IPS-18a (cell line): ENCODE results near the gene MT1G.
A peak's percentile ranks its signal among the peaks of the same experiment; 100 is the strongest.
"Not testable (repeated sequence)": the region's sequence is repeated elsewhere in the genome, so short reads cannot be mapped to it uniquely, and the experiment has no call there.

Experiments
- H3K27ac ChIP-seq: one replicate; pipeline ENCODE4 v1.5.1; 2013; ENCODE audit warnings: low read length
- H3K27me3 ChIP-seq: one replicate; pipeline ENCODE4 v1.6.1; 2013; ENCODE audit warnings: mild to moderate bottlenecking, low read length; ENCODE audit not compliant: control insufficient read depth, insufficient read depth
- H3K36me3 ChIP-seq: one replicate; pipeline ENCODE4 v1.6.1; 2013; ENCODE audit warnings: low read depth, low read length; ENCODE audit not compliant: control insufficient read depth
- H3K4me1 ChIP-seq: one replicate; pipeline ENCODE4 v1.6.1; 2013; ENCODE audit warnings: low read depth, low read length; ENCODE audit not compliant: control insufficient read depth
- H3K4me3 ChIP-seq: one replicate; pipeline ENCODE4 v1.5.1; 2013; ENCODE audit warnings: low read length
- H3K9ac ChIP-seq: one replicate; pipeline ENCODE4 v1.6.1; 2013; ENCODE audit warnings: mild to moderate bottlenecking, low read length, moderate library complexity
- H3K9me3 ChIP-seq: one replicate; pipeline ENCODE4 v1.6.1; 2013; ENCODE audit warnings: low read depth, low read length; ENCODE audit not compliant: control insufficient read depth

Gene MT1G

GRCh38 chr16:56667581-56668571 lies at the start of gene MT1G:
Gene MT1G, minus strand, starts transcription at chr16:56668065. Its CDS starts 72 bp downstream, at chr16:56667993.
- no peak within 1 kb of the TSS for H3K9ac ChIP-seq

GRCh38 chr16:56717532-56717931 lies 49.7 kb upstream of the MT1G start:
- H3K4me1 ChIP-seq, H3K9me3 ChIP-seq, H3K27ac ChIP-seq, H3K4me3 ChIP-seq, H3K36me3 ChIP-seq, H3K27me3 ChIP-seq, H3K9ac ChIP-seq: not testable (repeated sequence)

More at GRCh38 chr16:56667581-56668571, at the start of gene MT1G:
- Histone ChIP-seq H3K36me3 (no peaks in the 10 kb centered on the region), H3K4me3 (peak within 1 kb of the TSS; percentile 48), H3K9me3 (no peaks in the 10 kb centered on the region), H3K27ac (no peak within 1 kb of the TSS), H3K27me3 (peaks cover 92% of the 10 kb centered on the region), H3K4me1 (no peaks in the 10 kb centered on the region)

DNA sequence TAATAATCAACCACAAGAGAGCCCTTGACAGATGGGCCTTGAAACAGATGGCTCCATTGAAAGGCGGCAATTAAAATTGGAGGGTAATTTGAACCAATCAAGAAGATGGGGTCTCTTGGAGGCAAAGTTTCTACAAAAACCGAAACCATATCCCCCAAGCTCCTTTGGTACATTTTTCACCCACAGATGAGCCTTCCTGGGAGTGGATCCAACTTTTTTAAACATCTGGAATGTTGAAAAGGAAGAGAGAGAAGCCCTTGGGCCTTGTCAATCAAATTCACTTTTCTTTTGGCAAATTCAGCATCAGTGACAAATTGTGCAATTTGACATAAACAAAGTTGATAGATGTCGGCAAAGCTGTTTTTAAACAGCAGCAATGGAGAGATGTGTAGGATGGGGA lies 48.9 kb upstream of the MT1G start:
- peaks cover 7% of the 10 kb centered on the region for H3K27me3 ChIP-seq
- no peak overlapping the region for H3K27ac ChIP-seq
- H3K9me3 ChIP-seq, result no peaks in the 10 kb centered on the region
- H3K4me3 ChIP-seq, result no peak overlapping the region
- H3K36me3 ChIP-seq, result no peaks in the 10 kb centered on the region
- no peak overlapping the region for H3K9ac ChIP-seq
- H3K4me1 ChIP-seq, result no peaks in the 10 kb centered on the region

DNA sequence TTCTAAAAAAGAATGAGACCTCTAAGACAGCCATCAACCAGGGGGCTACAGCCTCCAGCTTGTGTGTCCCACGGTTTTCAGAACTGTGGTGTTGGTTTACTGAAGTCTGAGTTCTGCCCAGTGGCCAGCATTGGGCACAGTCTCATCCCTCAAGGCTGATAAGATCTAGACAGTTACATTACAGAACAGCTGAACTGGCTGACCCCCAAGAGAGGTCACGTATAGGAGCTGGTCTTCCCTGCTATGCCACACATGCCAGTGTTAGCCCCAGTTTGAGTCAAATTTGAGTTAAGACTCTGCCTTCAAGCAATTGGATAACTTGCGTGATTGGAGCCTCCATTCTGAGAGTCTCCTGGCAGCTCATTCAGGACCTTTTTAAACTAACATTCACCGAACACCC lies 47.3 kb upstream of the MT1G start:
- Histone ChIP-seq H3K9ac (no peak overlapping the region), H3K9me3 (no peaks in the 10 kb centered on the region), H3K27ac (no peak overlapping the region), H3K36me3 (no peaks in the 10 kb centered on the region), H3K27me3 (peaks cover 7% of the 10 kb centered on the region), H3K4me3 (no peak overlapping the region), H3K4me1 (no peaks in the 10 kb centered on the region)

GRCh38 chr16:56713794-56714193 lies 45.9 kb upstream of the MT1G start:
- Histone ChIP-seq H3K4me3 (no peak overlapping the region), H3K9me3 (no peaks in the 10 kb centered on the region), H3K36me3 (no peaks in the 10 kb centered on the region), H3K27me3 (peaks cover 7% of the 10 kb centered on the region), H3K27ac (no peak overlapping the region), H3K4me1 (no peaks in the 10 kb centered on the region), H3K9ac (no peak overlapping the region)

- Histone ChIP-seq H3K9ac (no peak overlapping the region), H3K36me3 (no peaks in the 10 kb centered on the region), H3K27me3 (peaks cover 7% of the 10 kb centered on the region), H3K4me3 (no peak overlapping the region), H3K9me3 (no peaks in the 10 kb centered on the region), H3K27ac (no peak overlapping the region), H3K4me1 (no peaks in the 10 kb centered on the region)
These were observed 44.0 kb upstream of the MT1G start for GRCh38 chr16:56711862-56712261.

DNA sequence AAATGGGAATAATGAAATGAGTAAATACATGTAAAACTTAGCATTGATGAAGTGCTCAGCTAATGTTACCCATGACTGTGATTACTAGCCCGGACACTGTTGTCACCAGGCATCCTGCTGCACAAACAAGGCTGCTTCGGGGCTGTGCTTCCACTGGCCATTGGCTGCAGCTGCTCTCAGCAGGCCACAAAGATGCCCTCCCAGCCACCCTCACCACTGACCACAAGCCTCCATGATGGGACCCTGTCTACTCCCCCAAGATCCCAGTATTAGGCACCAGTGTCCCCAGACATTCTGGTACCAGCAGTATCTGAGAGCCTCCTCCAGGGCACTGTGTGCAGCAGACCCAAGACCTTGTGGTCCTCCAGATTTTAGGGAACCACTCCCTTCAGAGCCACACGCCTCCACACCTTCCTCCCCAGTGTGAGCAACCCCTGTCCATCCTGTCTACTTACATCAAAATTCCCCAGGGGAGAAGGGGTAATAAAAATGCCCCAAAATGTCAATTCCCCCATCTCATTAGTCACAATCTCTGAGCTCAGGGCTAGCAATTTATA lies 42.4 kb upstream of the MT1G start:
- no peak overlapping the region for H3K9ac ChIP-seq
- no peak overlapping the region for H3K27ac ChIP-seq
- H3K4me1 ChIP-seq, result no peaks in the 10 kb centered on the region
- H3K4me3 ChIP-seq, result no peak overlapping the region
- H3K9me3 ChIP-seq, result no peaks in the 10 kb centered on the region
- H3K36me3 ChIP-seq, result no peaks in the 10 kb centered on the region
- peaks cover 7% of the 10 kb centered on the region for H3K27me3 ChIP-seq

GRCh38 chr16:56709443-56710040 lies 41.7 kb upstream of the MT1G start:
- Histone ChIP-seq H3K4me3 (no peak overlapping the region), H3K27ac (no peak overlapping the region), H3K9me3 (no peaks in the 10 kb centered on the region), H3K4me1 (no peaks in the 10 kb centered on the region), H3K27me3 (no peaks in the 10 kb centered on the region), H3K9ac (no peak overlapping the region), H3K36me3 (no peaks in the 10 kb centered on the region)

DNA sequence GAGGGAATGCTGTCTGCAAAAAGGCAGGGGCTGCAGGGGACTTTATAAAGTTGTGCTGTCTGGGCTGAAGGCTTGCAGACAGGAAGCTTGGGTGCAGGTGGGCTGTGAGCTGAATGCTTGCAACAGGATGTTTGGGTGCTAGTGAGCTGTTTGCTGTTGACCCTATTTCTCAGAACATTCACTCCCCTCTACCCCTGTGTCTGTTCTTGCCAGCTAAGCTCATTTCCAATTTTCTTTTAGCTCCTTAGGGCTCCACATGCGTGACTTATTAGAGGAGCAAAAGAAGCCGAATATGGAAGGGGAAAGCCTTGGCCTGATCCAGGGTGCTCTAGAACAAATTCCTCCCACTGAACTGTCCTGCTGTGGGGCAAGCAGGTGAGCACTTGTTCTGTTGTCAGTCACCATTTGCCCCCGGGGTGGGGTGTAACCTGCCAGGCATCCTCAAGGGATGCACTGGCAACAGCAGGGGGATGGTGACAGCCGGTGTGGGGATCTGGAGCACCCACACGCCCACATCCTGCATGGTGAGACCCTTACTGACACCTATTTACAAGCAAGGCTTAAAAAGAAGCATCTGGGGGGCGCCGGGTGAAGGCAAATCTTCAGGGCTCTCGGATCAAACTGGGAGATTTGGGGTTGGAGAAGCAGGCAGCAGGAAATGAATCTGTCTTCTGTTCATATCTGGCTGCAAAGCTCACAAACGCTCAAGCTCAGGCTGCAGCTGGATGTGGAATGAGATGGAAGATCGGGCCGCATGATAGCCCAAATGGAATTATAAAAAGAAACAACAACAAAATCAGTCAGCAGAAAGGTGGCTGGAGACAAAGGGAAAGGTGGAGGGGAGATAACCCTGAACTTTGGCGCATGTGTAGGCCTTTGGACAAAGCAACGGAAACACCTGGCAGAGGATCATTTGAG lies 40.9 kb upstream of the MT1G start:
- no peaks in the 10 kb centered on the region for H3K4me1 ChIP-seq
- H3K4me3 ChIP-seq, result no peak overlapping the region
- no peaks in the 10 kb centered on the region for H3K36me3 ChIP-seq
- no peaks in the 10 kb centered on the region for H3K9me3 ChIP-seq
- H3K27me3 ChIP-seq, result no peaks in the 10 kb centered on the region
- no peak overlapping the region for H3K27ac ChIP-seq
- H3K9ac ChIP-seq, result no peak overlapping the region

- no peaks in the 10 kb centered on the region for H3K9me3 ChIP-seq
- H3K36me3 ChIP-seq, result no peaks in the 10 kb centered on the region
- H3K9ac ChIP-seq, result no peak overlapping the region
- H3K27ac ChIP-seq, result no peak overlapping the region
- peaks cover 4% of the 10 kb centered on the region for H3K4me1 ChIP-seq
- no peaks in the 10 kb centered on the region for H3K27me3 ChIP-seq
- H3K4me3 ChIP-seq, result no peak overlapping the region
These were observed 35.0 kb upstream of the MT1G start for GRCh38 chr16:56702836-56703235.

DNA sequence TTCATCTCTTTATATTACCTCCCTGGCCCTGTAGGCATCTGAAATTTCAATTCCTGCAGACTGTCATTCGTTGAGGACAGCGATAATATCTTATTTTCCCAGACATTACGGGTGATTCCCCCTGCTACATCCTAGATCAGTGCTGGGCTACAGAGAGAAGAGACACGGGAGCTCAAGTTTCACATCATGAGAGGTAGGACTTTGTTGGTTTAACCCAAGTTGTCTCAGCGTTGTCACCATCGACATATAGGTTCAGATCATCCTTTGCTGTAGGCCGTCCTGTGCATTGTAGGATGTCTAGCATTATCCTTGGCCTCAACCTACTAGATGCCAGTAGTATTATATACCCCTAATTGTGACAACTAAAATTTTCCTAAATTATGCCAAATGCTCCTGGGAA lies 33.7 kb upstream of the MT1G start:
- H3K36me3 ChIP-seq, result no peaks in the 10 kb centered on the region
- no peaks in the 10 kb centered on the region for H3K9me3 ChIP-seq
- H3K27me3 ChIP-seq, result no peaks in the 10 kb centered on the region
- no peak overlapping the region for H3K27ac ChIP-seq
- peaks cover 4% of the 10 kb centered on the region for H3K4me1 ChIP-seq
- no peak overlapping the region for H3K9ac ChIP-seq
- no peak overlapping the region for H3K4me3 ChIP-seq
